ENCODE data around the gene MYO16. TPM values are rescaled to one million over a fixed set of nuclear protein-coding genes. Genes with fewer than 3 reads are reported as not detected.

MYO16 gene
- total RNA-seq, 4 donors from 2014 or later = 0.54 to 3.8 (median 1.5) TPM

DNA sequence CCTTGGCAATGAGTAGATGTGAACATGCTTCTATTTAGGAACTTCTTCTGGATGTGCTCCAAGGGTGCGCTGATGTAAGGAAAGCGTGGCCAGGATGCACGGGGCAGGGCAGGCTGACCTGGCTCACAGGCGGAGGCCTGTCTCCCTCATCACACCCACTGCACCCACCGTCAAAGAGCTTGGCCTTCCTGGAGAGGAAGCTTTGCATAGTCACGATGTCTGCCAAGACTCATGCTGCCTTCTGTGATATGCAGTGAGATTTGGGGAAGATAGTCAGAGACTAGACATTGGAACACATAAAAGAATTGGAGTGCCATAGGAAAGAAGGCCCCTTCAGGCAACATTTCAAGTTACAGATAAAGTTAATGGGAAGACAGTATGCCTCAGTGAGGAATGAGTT is 82.0 kb downstream of the MYO16 start:
- Histone ChIP-seq H3K9me3 (no peaks in the 10 kb centered on the region), H3K36me3 (no peaks in the 10 kb centered on the region), H3K4me3 (no peak overlapping the region), H3K4me1 (no peaks in the 10 kb centered on the region), H3K27ac (no peak overlapping the region), H3K27me3 (no peaks in the 10 kb centered on the region)
- WGBS, 2 donors (ENCODE audit: low coverage in 1 of 2) = 60 to 71% methylated on average over 1 to 4 of the region's 6 CpGs
- no peak for ATAC-seq
- no peak for TF ChIP-seq EP300 (IDR thresholded peaks at IDR 0.05)
- TF ChIP-seq, protein P1, sequence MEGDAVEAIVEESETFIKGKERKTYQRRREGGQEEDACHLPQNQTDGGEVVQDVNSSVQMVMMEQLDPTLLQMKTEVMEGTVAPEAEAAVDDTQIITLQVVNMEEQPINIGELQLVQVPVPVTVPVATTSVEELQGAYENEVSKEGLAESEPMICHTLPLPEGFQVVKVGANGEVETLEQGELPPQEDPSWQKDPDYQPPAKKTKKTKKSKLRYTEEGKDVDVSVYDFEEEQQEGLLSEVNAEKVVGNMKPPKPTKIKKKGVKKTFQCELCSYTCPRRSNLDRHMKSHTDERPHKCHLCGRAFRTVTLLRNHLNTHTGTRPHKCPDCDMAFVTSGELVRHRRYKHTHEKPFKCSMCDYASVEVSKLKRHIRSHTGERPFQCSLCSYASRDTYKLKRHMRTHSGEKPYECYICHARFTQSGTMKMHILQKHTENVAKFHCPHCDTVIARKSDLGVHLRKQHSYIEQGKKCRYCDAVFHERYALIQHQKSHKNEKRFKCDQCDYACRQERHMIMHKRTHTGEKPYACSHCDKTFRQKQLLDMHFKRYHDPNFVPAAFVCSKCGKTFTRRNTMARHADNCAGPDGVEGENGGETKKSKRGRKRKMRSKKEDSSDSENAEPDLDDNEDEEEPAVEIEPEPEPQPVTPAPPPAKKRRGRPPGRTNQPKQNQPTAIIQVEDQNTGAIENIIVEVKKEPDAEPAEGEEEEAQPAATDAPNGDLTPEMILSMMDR (IDR thresholded peaks at IDR 0.05) = no peak

DNA sequence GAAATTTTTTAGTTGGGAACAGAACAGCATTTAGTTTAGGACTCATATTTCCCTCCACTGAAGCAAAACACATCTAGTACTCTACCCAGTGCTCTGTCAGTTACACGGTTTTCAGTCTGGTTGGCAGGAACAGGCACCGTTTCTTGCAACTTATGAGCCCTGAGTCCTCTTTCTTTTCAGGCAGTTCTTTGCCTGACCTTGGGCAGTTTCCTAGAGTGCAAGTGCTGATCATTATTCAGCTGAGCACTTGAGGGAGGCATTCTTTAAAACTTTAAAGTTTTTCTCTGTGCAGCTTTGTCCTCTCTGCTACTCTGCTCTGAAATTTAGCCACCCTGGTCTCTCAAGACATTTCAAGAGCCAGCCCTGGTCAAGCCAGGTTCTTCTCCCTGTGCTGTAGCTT is 96.1 kb downstream of the MYO16 start:
- H3K27ac ChIP-seq = no peak overlapping the region
- no peaks in the 10 kb centered on the region for H3K4me1 ChIP-seq
- no peak overlapping the region for H3K4me3 ChIP-seq
- H3K36me3 ChIP-seq = no peaks in the 10 kb centered on the region
- 70 to 79% methylated on average over 2 of the region's 2 CpGs for WGBS, 2 donors (ENCODE audit: low coverage in 1 of 2)
- TF ChIP-seq POLR2AphosphoS5 (IDR thresholded peaks at IDR 0.05) = no peak
- TF ChIP-seq POLR2A (IDR thresholded peaks at IDR 0.05) = no peak
- no peak for TF ChIP-seq EP300 (IDR thresholded peaks at IDR 0.05)
- TF ChIP-seq, protein P1 (IDR thresholded peaks at IDR 0.05) = no peak
- no peaks in the 10 kb centered on the region for H3K9me3 ChIP-seq
- no peak for ATAC-seq
- H3K27me3 ChIP-seq = no peaks in the 10 kb centered on the region

DNA sequence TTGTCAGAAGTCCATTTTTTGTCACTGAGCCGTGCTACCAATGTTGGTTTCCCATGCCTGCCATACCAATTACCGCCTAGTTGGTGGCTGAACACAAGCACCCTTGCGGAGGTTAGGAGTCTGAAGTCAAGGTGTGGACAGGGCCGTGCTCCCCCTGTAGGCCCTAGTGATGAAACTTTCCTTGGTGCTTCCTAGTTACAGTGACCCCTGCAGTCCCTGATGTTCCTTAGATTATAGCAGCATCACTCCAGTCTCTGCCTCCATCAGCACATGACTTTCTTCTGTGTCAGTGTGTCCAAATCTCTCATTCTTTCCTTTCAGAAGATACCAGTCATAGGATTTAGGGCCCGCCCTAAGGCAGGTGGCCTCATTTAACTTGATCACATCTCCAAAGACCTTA is 99.0 kb downstream of the MYO16 start:
- H3K27me3 ChIP-seq = no peaks in the 10 kb centered on the region
- H3K4me1 ChIP-seq = no peaks in the 10 kb centered on the region
- no peaks in the 10 kb centered on the region for H3K36me3 ChIP-seq
- no peaks in the 10 kb centered on the region for H3K9me3 ChIP-seq
- H3K27ac ChIP-seq = no peak overlapping the region
- 59 to 66% methylated on average over 3 to 5 of the region's 5 CpGs for WGBS, 2 donors (ENCODE audit: low coverage in 1 of 2)
- TF ChIP-seq POLR2AphosphoS5 (IDR thresholded peaks at IDR 0.05) (no peak), EP300 (IDR thresholded peaks at IDR 0.05) (no peak), POLR2A (IDR thresholded peaks at IDR 0.05) (no peak)
- TF ChIP-seq, protein P1 (IDR thresholded peaks at IDR 0.05) = no peak
- no peak for ATAC-seq
- no peak overlapping the region for H3K4me3 ChIP-seq

DNA sequence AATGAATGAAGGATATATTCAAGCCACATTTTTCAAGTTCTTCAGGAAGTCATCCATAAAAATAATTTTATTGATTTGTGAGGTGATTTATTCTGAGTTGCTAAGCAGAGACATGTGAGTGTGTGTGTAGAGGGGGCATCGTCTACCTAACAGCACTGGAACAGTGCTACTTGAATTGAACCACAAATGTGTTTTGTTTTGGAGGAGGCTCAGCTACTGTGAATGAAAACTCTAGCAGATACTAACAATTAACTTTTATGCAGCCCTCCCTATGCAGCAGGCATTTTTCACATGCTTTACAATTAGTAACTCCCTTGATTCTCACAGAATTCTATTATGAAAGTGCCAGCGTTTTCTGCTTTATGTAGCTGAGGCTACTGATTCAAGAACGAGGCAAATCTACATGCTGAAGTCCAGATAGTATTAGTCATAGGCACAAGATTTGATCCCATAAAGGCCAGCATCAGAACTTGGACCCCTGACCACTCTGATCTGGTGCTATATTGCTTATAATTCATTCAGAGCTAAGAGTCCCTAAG is 103.7 kb downstream of the MYO16 start:
- H3K4me3 ChIP-seq = no peak overlapping the region
- no peak overlapping the region for H3K27ac ChIP-seq
- WGBS, 2 donors (ENCODE audit: low coverage in 1 of 2) = 59 to 77% methylated on average over 3 of the region's 3 CpGs
- no peak for ATAC-seq
- TF ChIP-seq, protein P1 (IDR thresholded peaks at IDR 0.05) = no peak
- TF ChIP-seq POLR2A (IDR thresholded peaks at IDR 0.05) = no peak
- no peak for TF ChIP-seq EP300 (IDR thresholded peaks at IDR 0.05)
- TF ChIP-seq POLR2AphosphoS5 (IDR thresholded peaks at IDR 0.05) = no peak
- H3K4me1 ChIP-seq = no peaks in the 10 kb centered on the region
- no peaks in the 10 kb centered on the region for H3K9me3 ChIP-seq
- no peaks in the 10 kb centered on the region for H3K27me3 ChIP-seq
- no peaks in the 10 kb centered on the region for H3K36me3 ChIP-seq

DNA sequence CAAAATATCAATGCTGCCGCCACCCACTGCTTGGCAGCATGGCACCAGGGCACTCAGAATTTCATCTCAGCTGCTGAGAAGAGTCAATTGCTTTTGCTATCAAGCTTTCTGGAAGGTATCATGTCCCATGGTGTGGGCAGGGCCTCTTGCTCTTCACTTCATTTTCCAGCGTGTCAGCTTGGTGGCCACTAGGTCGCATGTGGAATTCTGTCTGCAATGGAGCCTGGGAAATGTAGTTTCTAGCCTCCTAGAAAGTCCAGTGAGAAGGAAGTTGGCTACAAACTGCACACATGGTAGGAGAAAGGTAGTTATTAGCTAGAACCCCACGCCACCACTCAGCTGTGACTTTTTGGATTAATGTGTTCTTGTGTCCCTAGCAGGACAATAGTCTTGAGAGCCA is 105.3 kb downstream of the MYO16 start:
- no peaks in the 10 kb centered on the region for H3K4me1 ChIP-seq
- no peak for TF ChIP-seq EP300 (IDR thresholded peaks at IDR 0.05)
- TF ChIP-seq POLR2AphosphoS5 (IDR thresholded peaks at IDR 0.05) = no peak
- no peak overlapping the region for H3K4me3 ChIP-seq
- H3K36me3 ChIP-seq = no peaks in the 10 kb centered on the region
- WGBS, 2 donors (ENCODE audit: low coverage in 1 of 2) = 65 to 80% methylated on average over 1 to 4 of the region's 4 CpGs
- ATAC-seq = no peak
- H3K27me3 ChIP-seq = no peaks in the 10 kb centered on the region
- no peak overlapping the region for H3K27ac ChIP-seq
- peaks cover 0 to 3% (median 0%) of the 10 kb centered on the region in 3 donors for H3K9me3 ChIP-seq

Measured in gastroesophageal sphincter (tissue), 4 donors.